ENCODE measurements around the gene FAM20C. TPM values are rescaled to one million over a fixed set of nuclear protein-coding genes. Genes with fewer than 3 reads are reported as not detected.

FAM20C gene
- total RNA-seq, 1 experiment from 2014 or later = 62.4 TPM

- no peaks in the 10 kb centered on the region for H3K36me3 ChIP-seq (ENCODE audit: control insufficient read depth, insufficient read depth, low read length)
- BruUV-seq (replicated peaks) = no TSS peak
- no peaks in the 10 kb centered on the region for H3K9me3 ChIP-seq (ENCODE audit: control insufficient read depth, insufficient read depth, low read depth, low read length)
- H3K27me3 ChIP-seq (ENCODE audit: control insufficient read depth, insufficient read depth, low read length) = no peaks in the 10 kb centered on the region
- in situ Hi-C loops (cut with HindIII; ENCODE audit: low pct_unique_long_range_greater_than_20kb, low sequenced_read_pairs) = no loop called here
- H3K27ac ChIP-seq (ENCODE audit: low read length) = no peak overlapping the region
- intact Hi-C loops (cut with micrococcal nuclease; ENCODE audit: unreplicated experiment) = no loop called here
- ChIA-PET POLR2A (no interaction called here), CTCF (no interaction called here)
- H3K4me3 ChIP-seq (ENCODE audit: low read depth in 2 of 2, low read length in 2 of 2) = no peak overlapping the region
- ATAC-seq = no peak
- H3K4me1 ChIP-seq (ENCODE audit: control insufficient read depth, insufficient read depth, low read length) = peaks cover 21% of the 10 kb centered on the region
- TF ChIP-seq SIN3A (IDR thresholded peaks at IDR 0.05; ENCODE audit: borderline replicate concordance, insufficient read depth, low read depth, low read length) (no peak), TCF7L2 (IDR thresholded peaks at IDR 0.05; ENCODE audit: low read depth, low read length) (no peak), REST (IDR thresholded peaks at IDR 0.05; ENCODE audit: insufficient read depth in 1 of 2, low read depth in 2 of 2, low read length in 1 of 2) (no peak), POLR2AphosphoS5 (IDR thresholded peaks at IDR 0.05; ENCODE audit: low read depth, low read length) (no peak), CTCF (IDR thresholded peaks at IDR 0.05) (no peak)
- DNase-seq (ENCODE audit: low read depth, low spot score) = no peak
Observed at GRCh38 chr7:227926-228325, 35.6 kb downstream of the FAM20C start.

GRCh38 chr7:228610-229009 lies 36.2 kb downstream of the FAM20C start:
- no peak overlapping the region for H3K27ac ChIP-seq (ENCODE audit: low read length)
- DNase-seq (ENCODE audit: low read depth, low spot score) = no peak

More at GRCh38 chr7:228610-229009, 36.2 kb downstream of the FAM20C start:
- Histone ChIP-seq H3K27me3 (ENCODE audit: control insufficient read depth, insufficient read depth, low read length) (no peaks in the 10 kb centered on the region), H3K36me3 (ENCODE audit: control insufficient read depth, insufficient read depth, low read length) (no peaks in the 10 kb centered on the region), H3K9me3 (ENCODE audit: control insufficient read depth, insufficient read depth, low read depth, low read length) (no peaks in the 10 kb centered on the region), H3K4me3 (ENCODE audit: low read depth in 2 of 2, low read length in 2 of 2) (no peak overlapping the region), H3K4me1 (ENCODE audit: control insufficient read depth, insufficient read depth, low read length) (peaks cover 28% of the 10 kb centered on the region)
- ChIA-PET POLR2A (no interaction called here), CTCF (no interaction called here)
- TF ChIP-seq POLR2AphosphoS5 (IDR thresholded peaks at IDR 0.05; ENCODE audit: low read depth, low read length) = no peak
- no peak for TF ChIP-seq CTCF (IDR thresholded peaks at IDR 0.05)
- TF ChIP-seq SIN3A (IDR thresholded peaks at IDR 0.05; ENCODE audit: borderline replicate concordance, insufficient read depth, low read depth, low read length) = no peak
- no peak for TF ChIP-seq REST (IDR thresholded peaks at IDR 0.05; ENCODE audit: insufficient read depth in 1 of 2, low read depth in 2 of 2, low read length in 1 of 2)
- no peak for TF ChIP-seq TCF7L2 (IDR thresholded peaks at IDR 0.05; ENCODE audit: low read depth, low read length)
- in situ Hi-C loops (cut with HindIII; ENCODE audit: low pct_unique_long_range_greater_than_20kb, low sequenced_read_pairs) = no loop called here
- no peak for ATAC-seq
- BruUV-seq (replicated peaks) = no TSS peak
- intact Hi-C loops (cut with micrococcal nuclease; ENCODE audit: unreplicated experiment) = no loop called here

All from Panc1 (cell line).